ENCODE measurements around the gene PVRIG.
"Not testable (repeated sequence)": the region's sequence is repeated elsewhere in the genome, so short reads cannot be mapped to it uniquely, and the experiment has no call there.

The PVRIG gene

DNA sequence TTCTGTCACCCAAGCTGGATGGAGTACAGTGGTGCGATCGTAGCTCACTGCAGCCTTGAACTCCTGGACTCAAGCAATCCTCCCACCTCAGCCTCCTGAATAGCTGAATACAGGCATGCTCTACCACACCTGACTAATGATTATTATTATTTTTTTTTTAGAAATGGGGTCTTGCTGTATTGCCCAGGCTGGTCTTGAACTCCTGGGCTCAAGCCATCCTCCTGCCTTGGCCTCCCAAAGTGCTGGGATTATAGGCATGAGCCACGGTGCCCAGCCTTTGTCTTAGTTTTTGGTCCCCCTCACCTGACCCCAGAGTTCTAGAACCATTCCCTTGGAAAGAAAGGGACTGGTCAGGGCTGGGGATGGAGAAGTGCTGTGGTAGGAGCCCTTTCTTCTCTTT, 39.7 kb upstream of the PVRIG start:
- not testable (repeated sequence) for H3K9ac ChIP-seq (ENCODE audit: low read length); H3K27me3 ChIP-seq (ENCODE audit: control insufficient read depth in 1 of 2, insufficient read depth in 2 of 2, low read length in 2 of 2); H3K9me3 ChIP-seq (ENCODE audit: low read length); H3K27ac ChIP-seq (ENCODE audit: low read depth, low read length); H3K4me1 ChIP-seq (ENCODE audit: insufficient read depth, low read length); H3K4me3 ChIP-seq (ENCODE audit: low read depth in 1 of 2, low read length in 2 of 2); H3K36me3 ChIP-seq (ENCODE audit: insufficient read depth, low read length)

DNA sequence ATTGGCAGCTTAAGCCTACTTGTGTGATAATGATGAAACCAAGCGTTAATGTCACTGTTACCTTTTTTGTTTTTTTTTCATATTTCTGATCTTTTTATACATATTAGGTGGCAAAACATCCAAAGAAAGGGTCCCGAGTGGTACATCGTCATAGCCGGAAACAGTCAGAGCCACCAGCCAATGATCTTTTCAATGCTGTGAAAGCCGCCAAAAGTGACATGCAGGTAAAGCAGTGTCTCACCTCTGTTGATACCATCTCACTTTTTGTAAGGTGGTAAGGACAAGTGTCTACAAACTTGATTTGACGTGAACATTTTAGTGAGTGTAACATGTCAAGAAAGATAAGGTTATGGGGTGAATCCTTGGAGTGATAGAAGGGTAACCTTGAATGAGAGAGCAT, 37.1 kb upstream of the PVRIG start:
- not testable (repeated sequence) for H3K27me3 ChIP-seq (ENCODE audit: control insufficient read depth in 1 of 2, insufficient read depth in 2 of 2, low read length in 2 of 2); H3K27ac ChIP-seq (ENCODE audit: low read depth, low read length); H3K9me3 ChIP-seq (ENCODE audit: low read length); H3K4me3 ChIP-seq (ENCODE audit: low read depth in 1 of 2, low read length in 2 of 2); H3K4me1 ChIP-seq (ENCODE audit: insufficient read depth, low read length); H3K9ac ChIP-seq (ENCODE audit: low read length); H3K36me3 ChIP-seq (ENCODE audit: insufficient read depth, low read length)

DNA sequence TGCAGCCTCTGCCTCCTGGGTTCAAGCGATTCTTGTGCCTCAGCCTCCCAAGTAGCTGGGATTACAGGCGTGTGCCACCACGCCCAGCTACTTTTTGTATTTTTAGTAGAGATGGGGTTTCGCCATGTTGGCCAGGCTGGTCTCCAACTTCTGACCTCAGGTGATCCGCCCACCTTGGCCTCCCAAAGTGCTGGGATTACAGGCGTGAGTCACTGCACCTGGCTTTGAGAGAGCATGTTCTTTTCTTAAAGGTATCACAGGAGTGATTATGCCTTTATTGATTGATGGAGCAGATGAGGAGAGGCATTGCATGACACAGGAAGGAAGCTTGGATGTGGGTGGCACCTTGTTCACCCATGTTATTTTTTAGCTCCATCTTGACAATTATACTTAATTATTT, 36.7 kb upstream of the PVRIG start:
- not testable (repeated sequence) for H3K9ac ChIP-seq (ENCODE audit: low read length); H3K36me3 ChIP-seq (ENCODE audit: insufficient read depth, low read length); H3K9me3 ChIP-seq (ENCODE audit: low read length); H3K27me3 ChIP-seq (ENCODE audit: control insufficient read depth in 1 of 2, insufficient read depth in 2 of 2, low read length in 2 of 2); H3K4me3 ChIP-seq (ENCODE audit: low read depth in 1 of 2, low read length in 2 of 2); H3K27ac ChIP-seq (ENCODE audit: low read depth, low read length); H3K4me1 ChIP-seq (ENCODE audit: insufficient read depth, low read length)

DNA sequence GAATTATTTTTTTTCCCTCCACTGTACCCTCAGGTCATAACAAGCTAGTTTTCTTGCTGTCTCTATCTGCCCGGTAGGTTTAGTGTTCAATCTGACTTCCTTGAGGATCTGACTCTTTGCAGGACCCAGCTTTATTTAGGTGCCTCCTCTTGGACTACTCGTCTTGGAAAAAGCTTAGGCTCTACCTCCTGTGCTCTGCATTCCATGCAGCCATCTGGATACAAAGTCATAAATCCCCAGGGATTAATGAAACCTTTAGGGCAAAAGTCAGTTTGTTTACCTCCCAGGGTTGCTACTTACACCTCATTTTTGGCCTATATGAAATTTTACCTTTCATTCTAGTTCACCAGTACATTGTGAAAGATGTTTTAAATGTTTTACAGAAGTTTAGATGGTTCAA, 34.0 kb upstream of the PVRIG start:
- no peaks in the 10 kb centered on the region for H3K4me1 ChIP-seq (ENCODE audit: insufficient read depth, low read length)
- H3K36me3 ChIP-seq (ENCODE audit: insufficient read depth, low read length), result no peaks in the 10 kb centered on the region
- H3K9ac ChIP-seq (ENCODE audit: low read length), result no peak overlapping the region
- no peaks in the 10 kb centered on the region for H3K27me3 ChIP-seq (ENCODE audit: control insufficient read depth in 1 of 2, insufficient read depth in 2 of 2, low read length in 2 of 2)
- no peak overlapping the region for H3K4me3 ChIP-seq (ENCODE audit: low read depth in 1 of 2, low read length in 2 of 2)
- no peak overlapping the region for H3K27ac ChIP-seq (ENCODE audit: low read depth, low read length)
- no peaks in the 10 kb centered on the region for H3K9me3 ChIP-seq (ENCODE audit: low read length)

DNA sequence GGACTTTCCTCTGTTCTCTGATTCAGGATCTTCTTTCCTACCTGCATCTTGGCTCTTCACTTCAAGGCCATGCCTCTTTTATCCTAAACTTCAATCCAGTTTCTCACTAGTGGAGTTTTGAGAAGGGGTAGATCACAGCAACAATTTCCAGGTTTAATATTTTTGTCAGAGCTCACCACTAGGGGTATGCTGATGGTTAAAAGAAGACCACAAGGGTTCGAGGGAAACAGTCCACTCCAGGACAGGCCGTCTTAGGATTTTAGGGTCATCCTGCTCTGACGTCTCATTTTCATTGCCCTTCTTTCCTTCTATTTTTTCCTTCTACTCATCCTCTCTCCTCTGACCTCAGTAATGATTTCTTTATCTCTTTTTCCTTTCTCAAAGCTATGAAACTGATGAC, 30.7 kb upstream of the PVRIG start:
- Histone ChIP-seq H3K27me3 (ENCODE audit: control insufficient read depth in 1 of 2, insufficient read depth in 2 of 2, low read length in 2 of 2) (no peaks in the 10 kb centered on the region), H3K36me3 (ENCODE audit: insufficient read depth, low read length) (no peaks in the 10 kb centered on the region), H3K4me3 (ENCODE audit: low read depth in 1 of 2, low read length in 2 of 2) (no peak overlapping the region), H3K9ac (ENCODE audit: low read length) (no peak overlapping the region), H3K4me1 (ENCODE audit: insufficient read depth, low read length) (no peaks in the 10 kb centered on the region), H3K9me3 (ENCODE audit: low read length) (no peaks in the 10 kb centered on the region), H3K27ac (ENCODE audit: low read depth, low read length) (no peak overlapping the region)

DNA sequence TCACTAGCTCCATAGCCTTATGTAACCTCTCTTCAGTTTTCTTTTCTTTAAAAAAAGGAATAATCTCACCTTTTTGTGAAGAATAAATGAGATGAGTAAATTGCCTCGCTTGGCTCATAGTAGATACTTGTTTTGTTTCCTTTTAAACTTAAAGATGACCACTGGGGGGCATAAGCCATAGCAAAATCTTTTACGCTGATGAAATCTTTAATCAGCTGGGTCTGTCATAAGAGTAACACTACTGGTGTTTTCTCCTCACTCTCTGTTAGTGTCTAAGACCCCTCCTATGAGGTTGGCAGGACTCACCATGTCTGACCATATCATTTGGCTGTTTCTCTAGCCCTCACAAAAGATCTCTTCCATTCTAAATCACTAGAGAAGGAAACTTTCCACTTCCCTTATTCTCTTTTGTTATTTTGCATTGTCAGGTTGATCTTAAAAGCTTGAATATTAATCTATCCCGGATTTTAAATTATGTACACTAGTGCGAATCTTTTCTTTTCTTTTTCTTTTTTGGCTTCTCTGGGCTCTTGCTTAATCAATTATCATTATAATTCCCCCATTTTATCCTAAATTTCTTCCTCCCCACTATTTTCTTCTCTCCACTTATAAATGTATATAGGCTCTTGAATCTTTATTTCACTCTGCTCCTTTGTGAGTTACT, 29.6 kb upstream of the PVRIG start:
- H3K9me3 ChIP-seq (ENCODE audit: low read length), result no peaks in the 10 kb centered on the region
- H3K27ac ChIP-seq (ENCODE audit: low read depth, low read length), result no peak overlapping the region
- H3K4me3 ChIP-seq (ENCODE audit: low read depth in 1 of 2, low read length in 2 of 2), result no peak overlapping the region
- H3K36me3 ChIP-seq (ENCODE audit: insufficient read depth, low read length), result no peaks in the 10 kb centered on the region
- H3K27me3 ChIP-seq (ENCODE audit: control insufficient read depth in 1 of 2, insufficient read depth in 2 of 2, low read length in 2 of 2), result no peaks in the 10 kb centered on the region
- no peak overlapping the region for H3K9ac ChIP-seq (ENCODE audit: low read length)
- no peaks in the 10 kb centered on the region for H3K4me1 ChIP-seq (ENCODE audit: insufficient read depth, low read length)

DNA sequence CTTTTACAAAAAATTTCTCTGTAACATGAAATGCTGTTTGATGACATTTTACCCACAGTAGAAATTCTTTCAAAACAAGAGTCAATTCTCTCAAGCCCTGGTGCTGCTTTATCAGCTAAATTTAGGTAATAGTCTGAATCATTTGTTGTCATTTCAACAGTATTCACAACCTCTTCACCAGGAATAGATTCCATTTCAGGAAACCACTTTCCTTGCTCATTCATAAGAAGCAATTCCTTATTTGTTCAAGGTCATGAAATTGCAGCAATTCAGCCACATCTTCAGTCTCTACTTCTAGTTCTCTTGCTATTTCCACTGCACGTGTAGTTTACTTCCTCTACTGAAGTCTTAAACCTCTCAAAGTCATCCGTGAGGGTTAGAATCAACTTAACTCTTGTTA, 28.0 kb upstream of the PVRIG start:
- Histone ChIP-seq H3K4me1 (ENCODE audit: insufficient read depth, low read length) (no peaks in the 10 kb centered on the region), H3K27me3 (ENCODE audit: control insufficient read depth in 1 of 2, insufficient read depth in 2 of 2, low read length in 2 of 2) (no peaks in the 10 kb centered on the region), H3K9ac (ENCODE audit: low read length) (no peak overlapping the region), H3K27ac (ENCODE audit: low read depth, low read length) (no peak overlapping the region), H3K4me3 (ENCODE audit: low read depth in 1 of 2, low read length in 2 of 2) (no peak overlapping the region), H3K36me3 (ENCODE audit: insufficient read depth, low read length) (no peaks in the 10 kb centered on the region), H3K9me3 (ENCODE audit: low read length) (no peaks in the 10 kb centered on the region)

DNA sequence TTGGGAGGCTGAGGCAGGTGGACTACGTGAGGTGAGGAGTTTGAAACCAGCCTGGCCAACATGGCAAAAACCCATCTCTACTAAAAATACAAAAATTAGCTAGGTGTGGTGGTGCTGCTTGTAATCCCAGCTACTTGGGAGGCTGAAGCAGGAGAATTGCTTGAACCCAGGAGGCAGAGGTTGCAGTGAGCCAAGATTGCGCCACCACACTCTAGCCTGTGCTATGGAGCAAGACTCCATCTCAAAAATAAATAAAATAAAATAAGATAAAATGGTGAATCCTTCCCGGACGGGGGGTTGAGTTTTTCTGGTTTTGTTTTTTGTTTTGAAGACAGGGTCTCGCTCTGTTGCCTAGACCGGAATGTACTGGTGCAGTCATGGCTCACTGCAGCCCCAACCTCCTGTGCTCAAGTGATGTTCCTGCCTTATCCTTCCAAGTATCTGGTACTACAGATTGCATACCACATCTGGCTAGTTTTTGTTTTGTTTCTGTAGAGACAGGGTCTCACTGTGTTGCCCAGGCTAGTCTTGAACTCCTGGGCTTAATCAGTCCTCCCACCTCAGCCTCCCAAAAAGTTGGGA, 27.4 kb upstream of the PVRIG start:
- H3K9me3 ChIP-seq (ENCODE audit: low read length); H3K27ac ChIP-seq (ENCODE audit: low read depth, low read length); H3K27me3 ChIP-seq (ENCODE audit: control insufficient read depth in 1 of 2, insufficient read depth in 2 of 2, low read length in 2 of 2); H3K9ac ChIP-seq (ENCODE audit: low read length); H3K4me3 ChIP-seq (ENCODE audit: low read depth in 1 of 2, low read length in 2 of 2); H3K36me3 ChIP-seq (ENCODE audit: insufficient read depth, low read length); H3K4me1 ChIP-seq (ENCODE audit: insufficient read depth, low read length): not testable (repeated sequence)

DNA sequence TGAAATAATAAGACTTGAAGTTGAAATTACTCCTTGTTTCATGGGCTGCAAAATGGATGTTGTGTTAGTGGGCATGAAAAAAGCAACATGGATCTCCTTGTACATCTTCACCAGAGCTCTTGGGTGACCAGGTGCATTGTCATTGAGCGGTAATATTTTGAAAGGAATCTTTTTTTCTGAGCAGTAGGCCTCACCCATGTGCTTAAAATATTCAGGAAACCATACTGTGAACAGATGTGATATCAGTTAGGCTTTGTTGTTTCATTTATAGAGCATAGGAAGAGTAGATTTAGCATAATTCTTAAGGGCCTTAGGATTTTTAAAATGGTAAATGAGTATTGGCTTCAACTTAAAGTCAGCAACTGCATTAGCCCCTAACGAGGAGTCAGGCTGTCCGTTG, 26.8 kb upstream of the PVRIG start:
- no peaks in the 10 kb centered on the region for H3K36me3 ChIP-seq (ENCODE audit: insufficient read depth, low read length)
- H3K9ac ChIP-seq (ENCODE audit: low read length), result no peak overlapping the region
- no peak overlapping the region for H3K4me3 ChIP-seq (ENCODE audit: low read depth in 1 of 2, low read length in 2 of 2)
- no peaks in the 10 kb centered on the region for H3K4me1 ChIP-seq (ENCODE audit: insufficient read depth, low read length)
- H3K27ac ChIP-seq (ENCODE audit: low read depth, low read length), result no peak overlapping the region
- no peaks in the 10 kb centered on the region for H3K27me3 ChIP-seq (ENCODE audit: control insufficient read depth in 1 of 2, insufficient read depth in 2 of 2, low read length in 2 of 2)
- no peaks in the 10 kb centered on the region for H3K9me3 ChIP-seq (ENCODE audit: low read length)

DNA sequence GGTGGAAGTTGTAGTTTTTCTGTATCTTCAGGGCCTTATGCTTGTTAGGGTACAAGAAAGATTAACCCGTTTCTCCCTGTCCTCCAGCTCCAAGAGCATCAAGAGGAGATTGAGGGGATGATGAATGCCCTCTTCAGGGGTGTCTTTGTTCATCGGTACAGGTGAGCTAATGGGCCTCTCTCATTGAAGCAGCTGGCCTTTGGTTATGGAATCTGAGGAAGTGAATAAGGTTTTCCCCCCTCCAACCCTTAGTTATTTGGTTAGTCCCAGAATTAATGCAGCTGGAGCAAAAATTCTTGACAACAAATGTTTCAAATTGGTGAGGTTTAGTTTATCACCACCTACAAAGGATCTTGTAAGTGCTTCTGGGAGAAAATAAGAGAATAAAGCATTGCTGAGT, 24.5 kb upstream of the PVRIG start:
- H3K4me3 ChIP-seq (ENCODE audit: low read depth in 1 of 2, low read length in 2 of 2), result no peak overlapping the region
- H3K27me3 ChIP-seq (ENCODE audit: control insufficient read depth in 1 of 2, insufficient read depth in 2 of 2, low read length in 2 of 2), result no peaks in the 10 kb centered on the region
- H3K27ac ChIP-seq (ENCODE audit: low read depth, low read length), result no peak overlapping the region
- H3K4me1 ChIP-seq (ENCODE audit: insufficient read depth, low read length), result no peaks in the 10 kb centered on the region
- H3K9ac ChIP-seq (ENCODE audit: low read length), result no peak overlapping the region
- no peaks in the 10 kb centered on the region for H3K36me3 ChIP-seq (ENCODE audit: insufficient read depth, low read length)
- H3K9me3 ChIP-seq (ENCODE audit: low read length), result no peaks in the 10 kb centered on the region

DNA sequence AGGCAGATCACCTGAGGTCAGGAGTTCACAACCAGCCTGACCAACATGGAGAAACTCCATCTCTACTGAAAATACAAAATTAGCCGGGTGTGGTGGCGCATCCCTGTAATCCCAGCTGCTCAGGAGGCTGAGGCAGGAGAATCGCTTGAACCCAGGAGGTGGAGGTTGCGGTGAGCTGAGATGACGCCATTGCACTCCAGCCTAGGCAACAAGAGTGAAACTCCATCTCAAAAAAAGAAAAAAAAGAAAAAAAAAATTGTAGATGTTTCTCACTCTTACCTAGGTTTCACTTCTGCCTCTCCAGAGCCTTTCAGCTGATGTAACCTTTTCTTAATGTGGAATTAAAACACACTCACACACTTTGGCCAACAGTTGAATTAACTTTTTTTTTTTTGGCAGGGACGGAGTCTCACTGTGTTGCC, 23.8 kb upstream of the PVRIG start:
- H3K4me1 ChIP-seq (ENCODE audit: insufficient read depth, low read length); H3K9ac ChIP-seq (ENCODE audit: low read length); H3K27ac ChIP-seq (ENCODE audit: low read depth, low read length); H3K27me3 ChIP-seq (ENCODE audit: control insufficient read depth in 1 of 2, insufficient read depth in 2 of 2, low read length in 2 of 2); H3K9me3 ChIP-seq (ENCODE audit: low read length); H3K4me3 ChIP-seq (ENCODE audit: low read depth in 1 of 2, low read length in 2 of 2); H3K36me3 ChIP-seq (ENCODE audit: insufficient read depth, low read length): not testable (repeated sequence)

DNA sequence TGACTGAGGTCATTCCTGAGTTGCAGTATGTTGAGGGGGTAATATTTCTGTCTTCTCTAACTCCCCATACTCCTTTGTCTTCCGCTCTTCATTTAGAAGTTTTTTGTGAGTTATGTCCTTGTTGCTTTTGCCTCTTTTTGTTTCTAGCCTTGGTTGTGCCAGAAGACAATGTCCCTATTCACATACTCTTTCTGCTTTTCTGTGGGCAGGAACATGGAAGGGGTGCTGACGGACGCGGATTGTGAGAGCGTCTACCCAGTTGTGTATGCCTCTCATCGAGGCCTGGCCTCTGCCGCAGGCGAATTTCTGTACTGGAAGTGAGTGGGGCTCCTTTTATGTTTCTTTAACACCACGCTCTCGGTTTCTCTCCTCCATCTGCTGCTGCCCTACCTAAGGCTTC, 21.5 kb upstream of the PVRIG start:
- H3K27me3 ChIP-seq (ENCODE audit: control insufficient read depth in 1 of 2, insufficient read depth in 2 of 2, low read length in 2 of 2), result no peaks in the 10 kb centered on the region
- no peak overlapping the region for H3K9ac ChIP-seq (ENCODE audit: low read length)
- H3K4me1 ChIP-seq (ENCODE audit: insufficient read depth, low read length), result no peaks in the 10 kb centered on the region
- no peaks in the 10 kb centered on the region for H3K36me3 ChIP-seq (ENCODE audit: insufficient read depth, low read length)
- no peaks in the 10 kb centered on the region for H3K9me3 ChIP-seq (ENCODE audit: low read length)
- H3K4me3 ChIP-seq (ENCODE audit: low read depth in 1 of 2, low read length in 2 of 2), result no peak overlapping the region
- H3K27ac ChIP-seq (ENCODE audit: low read depth, low read length), result no peak overlapping the region

All from muscle layer of colon (tissue), 2 donors.